Neural progenitor cell (in vitro differentiated cells): ENCODE data around the gene BSND. TPM values are rescaled to one million over a fixed set of nuclear protein-coding genes. Genes with fewer than 3 reads are reported as not detected.

Experiments
- DNase-seq: peaks from one replicate; pipeline ENCODE4 v3.0.0-alpha.2; 2016; ENCODE audit warnings: low spot score
- H2AFZ ChIP-seq: fragments of 200-600 bp; sonication (generic); replicated peaks from 2 replicates; pipeline ENCODE4 v1.6.1; 2016; ENCODE audit warnings: antibody characterized with exemption
- H3F3A ChIP-seq: fragments of 200-600 bp; sonication (generic); 2 replicates; pipeline ENCODE4 v1.6.1; 2016; ENCODE audit warnings: antibody characterized with exemption, low read depth
- H3K27ac ChIP-seq: fragments of 200-600 bp; sonication (generic); 2 replicates; pipeline ENCODE4 v1.5.1; 2016; ENCODE audit warnings: mild to moderate bottlenecking
- H3K27me3 ChIP-seq: fragments of 200-600 bp; sonication (generic); 2 replicates; pipeline ENCODE4 v1.6.1; 2016; ENCODE audit warnings: mild to moderate bottlenecking, moderate library complexity
- H3K36me3 ChIP-seq: fragments of 200-600 bp; sonication (generic); 2 replicates; pipeline ENCODE4 v1.5.1; 2016
- H3K4me1 ChIP-seq: fragments of 200-600 bp; sonication (generic); 2 replicates; pipeline ENCODE4 v1.6.1; 2016; ENCODE audit warnings: mixed run types
- H3K4me2 ChIP-seq: fragments of 200-600 bp; sonication (generic); 2 replicates; pipeline ENCODE4 v1.6.1; 2016
- H3K4me3 ChIP-seq: fragments of 200-600 bp; sonication (generic); 2 replicates; pipeline ENCODE4 v1.5.1; 2016
- H3K79me2 ChIP-seq: fragments of 200-600 bp; sonication (generic); 2 replicates; pipeline ENCODE4 v1.6.1; 2016; ENCODE audit warnings: low read depth
- H3K9ac ChIP-seq: fragments of 200-600 bp; sonication (generic); 2 replicates; pipeline ENCODE4 v1.6.1; 2016
- H3K9me3 ChIP-seq: fragments of 200-600 bp; sonication (generic); 2 replicates; pipeline ENCODE4 v1.5.1; 2016; ENCODE audit warnings: low read depth
- H4K20me1 ChIP-seq: fragments of 200-600 bp; sonication (generic); 2 replicates; pipeline ENCODE4 v1.6.1; 2016; ENCODE audit warnings: low read depth
- H3K27ac Mint-ChIP-seq: 3 replicates; pipeline ENCODE4 v1.8.0; 2021; ENCODE audit warnings: mixed read lengths
- H3K27me3 Mint-ChIP-seq: 2 replicates; pipeline ENCODE4 v1.8.0; 2022; ENCODE audit warnings: low read depth, mild to moderate bottlenecking, inconsistent platforms, moderate library complexity, mixed read lengths; ENCODE audit not compliant: insufficient read depth
- H3K36me3 Mint-ChIP-seq: 3 replicates; pipeline ENCODE4 v1.8.0; 2021; ENCODE audit warnings: mixed read lengths
- H3K4me1 Mint-ChIP-seq: 3 replicates; pipeline ENCODE4 v1.8.0; 2021; ENCODE audit warnings: mixed read lengths
- H3K4me3 Mint-ChIP-seq: 3 replicates; pipeline ENCODE4 v1.8.0; 2021; ENCODE audit warnings: mild to moderate bottlenecking, moderate library complexity, mixed read lengths
- H3K9me3 Mint-ChIP-seq: 3 replicates; pipeline ENCODE4 v1.8.0; 2020; ENCODE audit warnings: mixed read lengths
- CTCF ChIP-seq: fragments of 200-600 bp; sonication (generic); IDR thresholded peaks from 2 replicates; pipeline ENCODE4 v1.5.1; 2017; ENCODE audit warnings: antibody characterized with exemption, mild to moderate bottlenecking
- EZH2 ChIP-seq: fragments of 200-600 bp; sonication (generic); IDR thresholded peaks from 2 replicates; pipeline ENCODE4 v1.6.1; 2017; ENCODE audit warnings: antibody characterized with exemption, mild to moderate bottlenecking, moderate library complexity
- EZH2phosphoT487 ChIP-seq: fragments of 200-600 bp; sonication (generic); IDR thresholded peaks from 2 replicates; pipeline ENCODE4 v1.6.1; 2017; ENCODE audit warnings: antibody characterized with exemption
- total RNA-seq: library from RNA; depleted of rRNA; stranded (reverse); fragments of >200 nt; gene quantifications from 2 replicates; pipeline ENCODE4 v1.2.3, GENCODE V29; 2015; ENCODE audit warnings: low replicate concordance

Gene BSND
- total RNA-seq, 1 donor from 2014 or later = not detected

- no peak for TF ChIP-seq CTCF
- TF ChIP-seq EZH2phosphoT487 = no peak
- TF ChIP-seq EZH2 = no peak
- Histone ChIP-seq H3K36me3 (no peaks in the 10 kb centered on the region), H4K20me1 (no peaks in the 10 kb centered on the region), H3K9ac (no peak overlapping the region), H3K79me2 (no peaks in the 10 kb centered on the region), H3F3A (peaks cover 4% of the 10 kb centered on the region), H3K4me2 (no peak overlapping the region), H2AFZ (no peak overlapping the region), H3K4me1 (no peaks in the 10 kb centered on the region), H3K4me3 (no peak overlapping the region), H3K27me3 (peaks cover 31% of the 10 kb centered on the region), H3K9me3 (no peaks in the 10 kb centered on the region), H3K27ac (no peak overlapping the region)
- DNase-seq = no peak
- Mint-ChIP-seq H3K27ac (no peak overlapping the region), H3K4me1 (peaks cover 20% of the 10 kb centered on the region), H3K36me3 (no peaks in the 10 kb centered on the region), H3K9me3 (no peaks in the 10 kb centered on the region), H3K27me3 (peaks cover 20% of the 10 kb centered on the region), H3K4me3 (no peak overlapping the region)
These were observed 23.2 kb upstream of the BSND start for GRCh38 chr1:54975356-54976108.

DNA sequence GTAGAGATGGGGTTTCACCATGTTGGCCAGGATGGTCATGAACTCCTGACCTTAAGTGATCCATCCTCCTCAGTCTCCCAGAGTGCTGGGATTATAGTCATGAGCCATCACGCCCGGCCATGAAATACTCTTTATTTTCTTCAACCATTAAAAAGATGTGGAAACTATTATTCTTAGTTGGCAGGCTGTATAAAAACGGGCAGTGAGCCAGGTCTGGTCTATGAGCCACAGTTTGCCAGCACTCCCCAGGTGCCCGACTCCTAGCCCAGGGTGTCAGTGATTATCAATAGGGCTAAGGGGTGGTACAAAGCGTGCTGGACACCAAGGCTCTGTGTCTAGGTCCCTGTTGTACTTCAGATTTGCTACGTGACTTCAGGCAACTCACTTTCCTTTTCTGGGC lies 22.0 kb upstream of the BSND start:
- no peaks in the 10 kb centered on the region for H3K36me3 ChIP-seq
- peaks cover 25% of the 10 kb centered on the region for H3K27me3 Mint-ChIP-seq
- H3K4me3 ChIP-seq = no peak overlapping the region
- peaks cover 44% of the 10 kb centered on the region for H3K27me3 ChIP-seq
- TF ChIP-seq CTCF = no peak
- DNase-seq = no peak
- H3K27ac Mint-ChIP-seq = no peak overlapping the region
- no peaks in the 10 kb centered on the region for H4K20me1 ChIP-seq
- no peak overlapping the region for H3K9ac ChIP-seq
- H3K9me3 Mint-ChIP-seq = peaks cover 2% of the 10 kb centered on the region
- H3K4me3 Mint-ChIP-seq = no peak overlapping the region
- H3K36me3 Mint-ChIP-seq = no peaks in the 10 kb centered on the region
- H3F3A ChIP-seq = peaks cover 4% of the 10 kb centered on the region
- H3K4me1 ChIP-seq = no peaks in the 10 kb centered on the region
- no peaks in the 10 kb centered on the region for H3K79me2 ChIP-seq
- H3K4me1 Mint-ChIP-seq = peaks cover 23% of the 10 kb centered on the region
- no peaks in the 10 kb centered on the region for H3K9me3 ChIP-seq
- no peak overlapping the region for H3K27ac ChIP-seq
- H2AFZ ChIP-seq = no peak overlapping the region
- H3K4me2 ChIP-seq = no peak overlapping the region

GRCh38 chr1:54977533-54978297 lies 21.0 kb upstream of the BSND start:
- no peak overlapping the region for H3K4me3 ChIP-seq
- H3K4me1 ChIP-seq = no peaks in the 10 kb centered on the region
- no peaks in the 10 kb centered on the region for H3K36me3 ChIP-seq
- H3K27ac Mint-ChIP-seq = no peak overlapping the region
- peaks cover 23% of the 10 kb centered on the region for H3K4me1 Mint-ChIP-seq
- H3K36me3 Mint-ChIP-seq = no peaks in the 10 kb centered on the region
- no peaks in the 10 kb centered on the region for H3K9me3 ChIP-seq
- H3K9ac ChIP-seq = no peak overlapping the region
- H3F3A ChIP-seq = peaks cover 4% of the 10 kb centered on the region
- no peaks in the 10 kb centered on the region for H4K20me1 ChIP-seq
- H3K27me3 Mint-ChIP-seq = peaks cover 30% of the 10 kb centered on the region
- H3K9me3 Mint-ChIP-seq = peaks cover 2% of the 10 kb centered on the region
- H3K27ac ChIP-seq = no peak overlapping the region
- TF ChIP-seq EZH2 = no peak
- peaks cover 52% of the 10 kb centered on the region for H3K27me3 ChIP-seq
- H2AFZ ChIP-seq = no peak overlapping the region
- no peak overlapping the region for H3K4me2 ChIP-seq
- H3K79me2 ChIP-seq = no peaks in the 10 kb centered on the region
- no peak for DNase-seq
- no peak overlapping the region for H3K4me3 Mint-ChIP-seq
